ENCODE measurements around the gene MGME1. TPM values are rescaled to one million over a fixed set of nuclear protein-coding genes. Genes with fewer than 3 reads are reported as not detected.

The MGME1 gene
- total and polyA plus RNA-seq, 2 of the 13 experiments (the other 11 are each of a cell fraction or from before 2014, with no cell fraction given) = 36.7 to 66.6 TPM

- TF ChIP-seq ZBTB44 (CRISPR knock-in tag; IDR thresholded peaks at IDR 0.05) (no peak), ZNF878 (CRISPR knock-in tag; IDR thresholded peaks at IDR 0.05) (no peak), ZNF557 (CRISPR knock-in tag; IDR thresholded peaks at IDR 0.05) (no peak), ZNF724P (CRISPR knock-in tag; IDR thresholded peaks at IDR 0.05; ENCODE audit: borderline replicate concordance) (no peak), ZNF18 (CRISPR knock-in tag; IDR thresholded peaks at IDR 0.05; ENCODE audit: insufficient replicate concordance) (peak; percentile 38), SP2 (CRISPR knock-in tag; IDR thresholded peaks at IDR 0.05) (no peak), ZC3H4 (CRISPR knock-in tag; IDR thresholded peaks at IDR 0.05; ENCODE audit: borderline replicate concordance) (no peak), USF2 (IDR thresholded peaks at IDR 0.05; ENCODE audit: low read depth, low read length) (no peak), USF2 (CRISPR knock-in tag; IDR thresholded peaks at IDR 0.05; ENCODE audit: borderline replicate concordance) (no peak), NAIF1 (CRISPR knock-in tag; IDR thresholded peaks at IDR 0.05; ENCODE audit: borderline replicate concordance) (no peak), IRF1 (CRISPR knock-in tag; IDR thresholded peaks at IDR 0.05; ENCODE audit: low read depth) (no peak), ZNF710 (CRISPR knock-in tag; IDR thresholded peaks at IDR 0.05; ENCODE audit: borderline replicate concordance) (no peak), ZNF891 (CRISPR knock-in tag; IDR thresholded peaks at IDR 0.05) (peak; percentile 93), SMC3 (IDR thresholded peaks at IDR 0.05; ENCODE audit: low read length) (no peak), ISX (CRISPR knock-in tag; conservative IDR thresholded peaks at IDR 0.05) (no peak), ZNF10 (CRISPR knock-in tag; IDR thresholded peaks at IDR 0.05; ENCODE audit: borderline replicate concordance, low read depth) (no peak), MTA1 (CRISPR knock-in tag; IDR thresholded peaks at IDR 0.05; ENCODE audit: borderline replicate concordance) (0 out of 2 replicates have a peak, but pooled peaks have one; percentile 11), ZBTB21 (CRISPR knock-in tag; IDR thresholded peaks at IDR 0.05) (no peak), RBFOX2 (IDR thresholded peaks at IDR 0.05; ENCODE audit: low read depth, low read length) (no peak), MBNL3 (CRISPR knock-in tag; conservative IDR thresholded peaks at IDR 0.05) (no peak), RBM39 (IDR thresholded peaks at IDR 0.05; ENCODE audit: low read depth, low read length, poor library complexity, severe bottlenecking) (no peak)
Measured at GRCh38 chr20:18007534-18008292, 38.9 kb downstream of the MGME1 start (continued).

All from HepG2 (cell line).